Measurements from ENCODE around the gene TMEM150C. TPM values are rescaled to one million over a fixed set of nuclear protein-coding genes. Genes with fewer than 3 reads are reported as not detected.
"Not testable (repeated sequence)": the region's sequence is repeated elsewhere in the genome, so short reads cannot be mapped to it uniquely, and the experiment has no call there.

The TMEM150C gene
- polyA plus RNA-seq, 1 donor (not counting 4 experiments of a cell fraction or from before 2014, with no cell fraction given) = 0.07 TPM

DNA sequence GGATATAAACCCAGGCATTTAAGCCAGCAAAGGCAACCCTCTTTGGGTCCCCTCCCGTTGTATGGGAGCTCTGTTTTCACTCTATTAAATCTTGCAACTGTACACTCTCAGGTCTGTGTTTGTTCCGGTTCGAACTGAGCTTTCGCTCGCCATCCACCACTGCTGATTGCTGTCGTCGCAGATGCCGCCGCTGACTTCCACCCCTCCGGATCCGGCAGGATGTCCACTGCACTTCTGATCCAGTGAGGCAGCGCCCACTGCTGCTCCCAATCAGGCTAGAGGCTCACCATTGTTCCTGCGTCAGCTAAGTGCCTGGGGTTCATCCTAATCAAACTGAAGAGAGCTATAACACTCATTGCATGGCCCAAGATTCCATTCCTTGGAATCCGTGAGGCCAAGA, 82.2 kb downstream of the TMEM150C start:
- no peaks in the 10 kb centered on the region for H3K9me1 ChIP-seq (ENCODE audit: control insufficient read depth, extremely low read depth, insufficient read depth, low read length)
- no peaks in the 10 kb centered on the region for H3K27me3 ChIP-seq (ENCODE audit: control insufficient read depth, extremely low read depth, insufficient read depth, low read length)
- dilution Hi-C loops (cut with MboI; ENCODE audit: extremely low pct_ligation_motif_present, low sequenced_read_pairs) = no loop called here

GRCh38 chr4:82477469-82477868, 84.3 kb downstream of the TMEM150C start:
- DNase-seq (ENCODE audit: low read depth, low spot score); FAIRE-seq; H2AFZ ChIP-seq (ENCODE audit: control insufficient read depth, low read length); H3K36me3 ChIP-seq (ENCODE audit: control insufficient read depth in 2 of 2, extremely low read depth in 1 of 2, insufficient read depth in 2 of 2, low read length in 2 of 2); H3K9ac ChIP-seq (ENCODE audit: control insufficient read depth, extremely low read depth, insufficient read depth, low read length); H3K9me1 ChIP-seq (ENCODE audit: control insufficient read depth, extremely low read depth, insufficient read depth, low read length); H3K4me2 ChIP-seq (ENCODE audit: control insufficient read depth, extremely low read depth, insufficient read depth, low read depth, low read length); H3K27ac ChIP-seq (ENCODE audit: control insufficient read depth, insufficient read depth, low read length); H3K9me3 ChIP-seq (ENCODE audit: control insufficient read depth, low read depth, low read length); H3K27me3 ChIP-seq (ENCODE audit: control insufficient read depth, extremely low read depth, insufficient read depth, low read length); H3K4me1 ChIP-seq (ENCODE audit: control insufficient read depth, extremely low read depth, insufficient read depth, low read length); H3K79me2 ChIP-seq (ENCODE audit: control insufficient read depth, insufficient read depth, low read length); H4K20me1 ChIP-seq (ENCODE audit: control insufficient read depth, extremely low read depth, insufficient read depth, low read length); dilution Hi-C loops (cut with MboI; ENCODE audit: extremely low pct_ligation_motif_present, low sequenced_read_pairs); H3K4me3 ChIP-seq (ENCODE audit: control insufficient read depth in 2 of 3, extremely low read depth in 1 of 3, insufficient read depth in 2 of 3, low read depth in 1 of 3, low read length in 3 of 3): not testable (repeated sequence)

More for the DNA sequence above, 82.2 kb downstream of the TMEM150C start:
- Histone ChIP-seq H3K27ac (ENCODE audit: control insufficient read depth, insufficient read depth, low read length) (no peak overlapping the region), H2AFZ (ENCODE audit: control insufficient read depth, low read length) (no peak overlapping the region), H4K20me1 (ENCODE audit: control insufficient read depth, extremely low read depth, insufficient read depth, low read length) (no peaks in the 10 kb centered on the region), H3K4me3 (ENCODE audit: control insufficient read depth in 2 of 3, extremely low read depth in 1 of 3, insufficient read depth in 2 of 3, low read depth in 1 of 3, low read length in 3 of 3) (no peak overlapping the region), H3K36me3 (ENCODE audit: control insufficient read depth in 2 of 2, extremely low read depth in 1 of 2, insufficient read depth in 2 of 2, low read length in 2 of 2) (peaks cover 0 to 5% of the 10 kb centered on the region in 2 experiments), H3K4me1 (ENCODE audit: control insufficient read depth, extremely low read depth, insufficient read depth, low read length) (no peaks in the 10 kb centered on the region), H3K9me3 (ENCODE audit: control insufficient read depth, low read depth, low read length) (no peaks in the 10 kb centered on the region), H3K4me2 (ENCODE audit: control insufficient read depth, extremely low read depth, insufficient read depth, low read depth, low read length) (no peak overlapping the region), H3K79me2 (ENCODE audit: control insufficient read depth, insufficient read depth, low read length) (no peaks in the 10 kb centered on the region), H3K9ac (ENCODE audit: control insufficient read depth, extremely low read depth, insufficient read depth, low read length) (no peak overlapping the region)
- TF ChIP-seq CTCF (optimal IDR thresholded peaks at IDR 0.05 in 1 of 3, IDR thresholded peaks at IDR 0.05 in 1 of 3, conservative IDR thresholded peaks at IDR 0.05 in 1 of 3; ENCODE audit: extremely low read depth in 1 of 3, insufficient read depth in 2 of 3, low read length in 3 of 3) (no peak), EZH2 (IDR thresholded peaks at IDR 0.05; ENCODE audit: low read length) (no peak)
- FAIRE-seq = no peak
- DNase-seq (ENCODE audit: low read depth, low spot score) = no peak

- H3K4me3 ChIP-seq (ENCODE audit: control insufficient read depth in 2 of 3, extremely low read depth in 1 of 3, insufficient read depth in 2 of 3, low read depth in 1 of 3, low read length in 3 of 3); H3K79me2 ChIP-seq (ENCODE audit: control insufficient read depth, insufficient read depth, low read length); H3K4me1 ChIP-seq (ENCODE audit: control insufficient read depth, extremely low read depth, insufficient read depth, low read length); H3K27ac ChIP-seq (ENCODE audit: control insufficient read depth, insufficient read depth, low read length); DNase-seq (ENCODE audit: low read depth, low spot score); H3K9me3 ChIP-seq (ENCODE audit: control insufficient read depth, low read depth, low read length); H3K9ac ChIP-seq (ENCODE audit: control insufficient read depth, extremely low read depth, insufficient read depth, low read length); H3K27me3 ChIP-seq (ENCODE audit: control insufficient read depth, extremely low read depth, insufficient read depth, low read length); H4K20me1 ChIP-seq (ENCODE audit: control insufficient read depth, extremely low read depth, insufficient read depth, low read length); H3K4me2 ChIP-seq (ENCODE audit: control insufficient read depth, extremely low read depth, insufficient read depth, low read depth, low read length); H2AFZ ChIP-seq (ENCODE audit: control insufficient read depth, low read length); H3K36me3 ChIP-seq (ENCODE audit: control insufficient read depth in 2 of 2, extremely low read depth in 1 of 2, insufficient read depth in 2 of 2, low read length in 2 of 2); H3K9me1 ChIP-seq (ENCODE audit: control insufficient read depth, extremely low read depth, insufficient read depth, low read length); dilution Hi-C loops (cut with MboI; ENCODE audit: extremely low pct_ligation_motif_present, low sequenced_read_pairs); FAIRE-seq: not testable (repeated sequence)
Measured at GRCh38 chr4:82475931-82476330, 85.9 kb downstream of the TMEM150C start.
